Cardiac fibroblast (primary cell): Measurements from ENCODE around the gene PRKAA1.
"Not testable (repeated sequence)": the region's sequence is repeated elsewhere in the genome, so short reads cannot be mapped to it uniquely, and the experiment has no call there.

ENCODE experiments used
- DNase-seq, 2 donors: peaks; one replicate each; pipeline versions ENCODE4 v3.0.0 to v3.0.0-alpha.2; 2010; ENCODE audit warnings: low read depth in 2 of 2
- H3K4me3 ChIP-seq, 2 donors: replicated peaks in 1 of 2; 1 replicate in 1 of 2; 2 replicates in 1 of 2; pipeline ENCODE4 v1.5.1; 2011; ENCODE audit warnings: low read depth in 2 of 2, low read length in 2 of 2, mild to moderate bottlenecking in 2 of 2, moderate library complexity in 1 of 2
- CTCF ChIP-seq: IDR thresholded peaks from one replicate; pipeline ENCODE4 v1.5.1; 2011; ENCODE audit warnings: low read depth, mild to moderate bottlenecking, low read length, inconsistent platforms

Gene PRKAA1

GRCh38 chr5:40829748-40830533 is 31.8 kb upstream of the PRKAA1 start:
- H3K4me3 ChIP-seq: no peak overlapping the region
- no peak for TF ChIP-seq CTCF
- DNase-seq: no peak

GRCh38 chr5:40828690-40829661 is 30.8 kb upstream of the PRKAA1 start:
- TF ChIP-seq CTCF: no peak
- DNase-seq: no peak
- H3K4me3 ChIP-seq: no peak overlapping the region

- DNase-seq: no peak
- no peak overlapping the region for H3K4me3 ChIP-seq
- no peak for TF ChIP-seq CTCF
These were observed 30.0 kb upstream of the PRKAA1 start for GRCh38 chr5:40828021-40828631.

GRCh38 chr5:40827188-40827977 is 29.2 kb upstream of the PRKAA1 start:
- DNase-seq: no peak
- no peak for TF ChIP-seq CTCF
- H3K4me3 ChIP-seq: no peak overlapping the region

- H3K4me3 ChIP-seq: no peak overlapping the region
- no peak for DNase-seq
- TF ChIP-seq CTCF: no peak
These were observed 28.5 kb upstream of the PRKAA1 start for GRCh38 chr5:40826489-40827187.

- DNase-seq, H3K4me3 ChIP-seq: not testable (repeated sequence)
These were observed 27.4 kb upstream of the PRKAA1 start for GRCh38 chr5:40825461-40826043.
